Liver (tissue), 9 donors: ENCODE results near the gene CIBAR2. TPM values are rescaled to one million over a fixed set of nuclear protein-coding genes. Genes with fewer than 3 reads are reported as not detected.

Experiments
- DNase-seq: peaks from one replicate; pipeline ENCODE4 v3.0.0-alpha.2; 2017; ENCODE audit warnings: low spot score
- H3K27ac ChIP-seq, 2 donors: one replicate each; pipeline ENCODE4 v1.7.0; 2013; ENCODE audit warnings: inconsistent platforms in 2 of 2, low read length in 2 of 2, control low read depth in 1 of 2, low read depth in 1 of 2, mild to moderate bottlenecking in 1 of 2
- H3K27me3 ChIP-seq, 4 donors: one replicate each; pipeline versions ENCODE4 v1.6.1 to v1.7.0; 2013; ENCODE audit warnings: low read length in 3 of 4, inconsistent platforms in 1 of 4, mild to moderate bottlenecking in 1 of 4, moderate library complexity in 1 of 4; ENCODE audit not compliant: control insufficient read depth in 4 of 4, insufficient read depth in 4 of 4
- H3K36me3 ChIP-seq, 4 donors: one replicate each; pipeline versions ENCODE4 v1.6.1 to v1.7.0; 2013; ENCODE audit warnings: low read length in 3 of 4, mild to moderate bottlenecking in 3 of 4, low read depth in 1 of 4, moderate library complexity in 1 of 4; ENCODE audit not compliant: control insufficient read depth in 4 of 4, insufficient read depth in 3 of 4
- H3K4me1 ChIP-seq, 4 donors: one replicate each; pipeline versions ENCODE4 v1.6.1 to v1.7.0; 2013; ENCODE audit warnings: low read length in 3 of 4, mild to moderate bottlenecking in 3 of 4, moderate library complexity in 1 of 4; ENCODE audit not compliant: control insufficient read depth in 4 of 4, insufficient read depth in 4 of 4
- H3K4me3 ChIP-seq, 3 donors: one replicate each; pipeline versions ENCODE4 v1.6.1 to v1.7.0; 2013; ENCODE audit warnings: low read length in 3 of 3, control low read depth in 1 of 3, low read depth in 1 of 3, mild to moderate bottlenecking in 1 of 3
- H3K9ac ChIP-seq, 2 donors: one replicate each; pipeline ENCODE4 v1.7.0; 2013; ENCODE audit warnings: low read length in 2 of 2, mild to moderate bottlenecking in 2 of 2, moderate library complexity in 2 of 2, control low read depth in 1 of 2, low read depth in 1 of 2
- H3K9me3 ChIP-seq, 4 donors: one replicate each; pipeline versions ENCODE4 v1.6.1 to v1.7.0; 2013; ENCODE audit warnings: low read length in 3 of 4; ENCODE audit not compliant: control insufficient read depth in 4 of 4
- EGR1 ChIP-seq, 2 donors: IDR thresholded peaks; 2 replicates each; pipeline ENCODE4 v1.6.1; 2016 to 2018; ENCODE audit warnings: antibody characterized with exemption in 2 of 2, low read depth in 2 of 2
- FOXA1 ChIP-seq: IDR thresholded peaks from 2 replicates; pipeline ENCODE4 v1.6.1; 2016; ENCODE audit warnings: antibody characterized with exemption
- FOXA2 ChIP-seq: IDR thresholded peaks from 2 replicates; pipeline ENCODE4 v1.6.1; 2016; ENCODE audit warnings: antibody characterized with exemption
- GABPA ChIP-seq, 2 donors: IDR thresholded peaks in 1 of 2; conservative IDR thresholded peaks in 1 of 2; 2 replicates each; pipeline ENCODE4 v1.6.1; 2016; ENCODE audit warnings: antibody characterized with exemption in 2 of 2, mild to moderate bottlenecking in 1 of 2, moderate library complexity in 1 of 2
- HNF4A ChIP-seq, 2 donors: conservative IDR thresholded peaks; 2 replicates each; pipeline ENCODE4 v1.6.1; 2016; ENCODE audit warnings: antibody characterized with exemption in 2 of 2, mild to moderate bottlenecking in 2 of 2
- HNF4G ChIP-seq: IDR thresholded peaks from 2 replicates; pipeline ENCODE4 v1.6.1; 2016; ENCODE audit warnings: antibody characterized with exemption
- JUND ChIP-seq, 2 donors: IDR thresholded peaks; 2 replicates each; pipeline ENCODE4 v1.6.1; 2016; ENCODE audit warnings: antibody characterized with exemption in 2 of 2
- NR2F2 ChIP-seq: IDR thresholded peaks from 2 replicates; pipeline ENCODE4 v1.6.1; 2016; ENCODE audit warnings: antibody characterized with exemption
- RAD21 ChIP-seq, 2 donors: IDR thresholded peaks; 2 replicates each; pipeline ENCODE4 v1.6.1; 2016; ENCODE audit warnings: antibody characterized with exemption in 2 of 2, mild to moderate bottlenecking in 2 of 2
- RXRA ChIP-seq, 2 donors: IDR thresholded peaks; 2 replicates each; pipeline ENCODE4 v1.6.1; 2017 to 2018; ENCODE audit warnings: antibody characterized with exemption in 2 of 2, mild to moderate bottlenecking in 1 of 2
- SP1 ChIP-seq: IDR thresholded peaks from 2 replicates; pipeline ENCODE4 v1.6.1; 2018; ENCODE audit warnings: antibody characterized with exemption, mild to moderate bottlenecking
- TAF1 ChIP-seq: conservative IDR thresholded peaks from 2 replicates; pipeline ENCODE4 v1.6.1; 2016; ENCODE audit warnings: antibody characterized with exemption, mild to moderate bottlenecking
- YY1 ChIP-seq: IDR thresholded peaks from 2 replicates; pipeline ENCODE4 v1.6.1; 2016; ENCODE audit warnings: antibody characterized with exemption, mild to moderate bottlenecking
- WGBS: extraction: QIAGEN DNeasy Blood & Tissue Kit; methylation state at CpG from one replicate; pipeline ENCODE4 v1.1.7; 2013; 5-methylcytosine and 5-hydroxymethylcytosine counted together
- polyA plus RNA-seq, 2 donors: library from polyadenylated mRNA; stranded (reverse) in 1 of 2; unstranded in 1 of 2; fragments of 200-250 nt in 1 of 2; fragments of >200 nt in 1 of 2; fragmentation: Nextera tagmentation in 1 of 2; extraction: Ambion mirVana in 1 of 2; gene quantifications; one replicate each; pipeline versions ENCODE4 v1.2.1 to v1.2.3, GENCODE V29; 2013 to 2015
- total RNA-seq, 2 donors: library from RNA; depleted of rRNA; stranded (reverse); fragments of >200 nt; gene quantifications; one replicate each; pipeline ENCODE4 v1.2.3, GENCODE V29; 2014
- TF ChIP-seq, protein P1 (sequence below): IDR thresholded peaks from 2 replicates; pipeline ENCODE4 v1.6.1; 2016; ENCODE audit warnings: antibody characterized with exemption
- TF ChIP-seq, protein P2 (sequence below): IDR thresholded peaks from 2 replicates; pipeline ENCODE4 v1.6.1; 2016; ENCODE audit warnings: antibody characterized with exemption, mild to moderate bottlenecking
- TF ChIP-seq, protein P3 (sequence below): IDR thresholded peaks from 2 replicates; pipeline ENCODE4 v1.6.1; 2016; ENCODE audit warnings: antibody characterized with exemption
- TF ChIP-seq, protein P4 (sequence below): fragments of 150-350 bp; IDR thresholded peaks from 2 replicates; pipeline ENCODE4 v1.5.1; 2017; ENCODE audit warnings: improper control_type of control experiment, low read depth, low read length; ENCODE audit not compliant: missing input control
- TF ChIP-seq, protein P5 (sequence below): IDR thresholded peaks from 2 replicates; pipeline ENCODE4 v1.6.1; 2016; ENCODE audit warnings: antibody characterized with exemption
- donor health status: healthy.
- donor health status: healthy.
- donor health status: healthy.
- donor health status: healthy.
- donor health status: healthy.

The CIBAR2 gene
- total and polyA plus RNA-seq, 4 donors: not detected

DNA sequence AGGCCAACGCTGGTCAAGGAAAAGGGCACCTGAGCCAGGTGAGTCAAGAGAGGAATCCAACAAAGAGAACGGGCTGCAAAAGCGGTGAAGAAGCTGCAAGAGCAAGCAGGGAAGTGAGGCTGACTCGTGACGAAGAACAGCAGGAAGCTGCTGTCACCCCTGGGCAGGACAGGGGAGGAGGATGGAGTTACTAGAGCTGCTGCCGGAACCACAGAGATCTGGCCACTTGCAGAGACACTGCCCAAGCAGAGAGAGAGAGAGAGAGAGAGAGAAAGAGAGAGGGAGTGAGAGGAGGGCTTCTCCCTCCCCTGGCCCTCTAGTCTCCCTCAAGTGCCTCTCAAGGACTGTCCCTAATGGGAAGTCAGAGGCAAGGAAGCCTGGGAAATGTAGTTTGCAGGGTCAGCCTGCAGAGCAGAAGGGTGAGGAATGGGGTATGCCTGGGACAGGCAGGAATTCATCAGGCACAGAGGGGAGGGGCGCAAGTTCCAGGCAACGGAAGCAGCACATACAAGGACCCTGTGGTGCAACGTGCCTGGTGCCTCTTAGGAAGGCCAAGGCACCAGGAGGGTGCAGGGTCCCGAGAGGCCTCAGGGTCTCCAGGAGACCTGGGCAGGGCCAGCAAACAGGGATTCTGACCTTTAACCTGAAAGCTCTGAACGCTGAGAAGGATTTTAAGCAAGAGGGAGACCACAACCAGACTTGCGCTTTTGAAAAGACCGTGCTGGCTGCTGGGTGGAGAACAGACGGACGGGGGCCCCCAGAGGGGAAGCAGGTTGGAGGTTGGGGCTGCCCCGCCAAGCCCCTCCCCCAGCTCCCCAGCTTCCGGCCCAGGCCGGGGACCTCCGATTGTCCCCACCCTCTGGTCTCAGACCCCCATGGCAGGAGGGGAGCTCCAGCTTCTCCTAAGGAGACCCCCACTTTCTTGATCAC, 45.8 kb upstream of the CIBAR2 start:
- TF ChIP-seq HNF4G: no peak
- no peak for TF ChIP-seq NR2F2
- TF ChIP-seq, protein P1, sequence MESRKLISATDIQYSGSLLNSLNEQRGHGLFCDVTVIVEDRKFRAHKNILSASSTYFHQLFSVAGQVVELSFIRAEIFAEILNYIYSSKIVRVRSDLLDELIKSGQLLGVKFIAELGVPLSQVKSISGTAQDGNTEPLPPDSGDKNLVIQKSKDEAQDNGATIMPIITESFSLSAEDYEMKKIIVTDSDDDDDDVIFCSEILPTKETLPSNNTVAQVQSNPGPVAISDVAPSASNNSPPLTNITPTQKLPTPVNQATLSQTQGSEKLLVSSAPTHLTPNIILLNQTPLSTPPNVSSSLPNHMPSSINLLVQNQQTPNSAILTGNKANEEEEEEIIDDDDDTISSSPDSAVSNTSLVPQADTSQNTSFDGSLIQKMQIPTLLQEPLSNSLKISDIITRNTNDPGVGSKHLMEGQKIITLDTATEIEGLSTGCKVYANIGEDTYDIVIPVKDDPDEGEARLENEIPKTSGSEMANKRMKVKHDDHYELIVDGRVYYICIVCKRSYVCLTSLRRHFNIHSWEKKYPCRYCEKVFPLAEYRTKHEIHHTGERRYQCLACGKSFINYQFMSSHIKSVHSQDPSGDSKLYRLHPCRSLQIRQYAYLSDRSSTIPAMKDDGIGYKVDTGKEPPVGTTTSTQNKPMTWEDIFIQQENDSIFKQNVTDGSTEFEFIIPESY: no peak
- TF ChIP-seq RAD21 (IDR thresholded peaks at IDR 0.05): no peak
- TF ChIP-seq YY1: no peak
- TF ChIP-seq EGR1 (IDR thresholded peaks at IDR 0.05; ENCODE audit: low read depth in 2 of 2): no peak
- TF ChIP-seq HNF4A (conservative IDR thresholded peaks at IDR 0.05): no peak
- TF ChIP-seq FOXA2: no peak
- TF ChIP-seq SP1: no peak
- TF ChIP-seq, protein P2, sequence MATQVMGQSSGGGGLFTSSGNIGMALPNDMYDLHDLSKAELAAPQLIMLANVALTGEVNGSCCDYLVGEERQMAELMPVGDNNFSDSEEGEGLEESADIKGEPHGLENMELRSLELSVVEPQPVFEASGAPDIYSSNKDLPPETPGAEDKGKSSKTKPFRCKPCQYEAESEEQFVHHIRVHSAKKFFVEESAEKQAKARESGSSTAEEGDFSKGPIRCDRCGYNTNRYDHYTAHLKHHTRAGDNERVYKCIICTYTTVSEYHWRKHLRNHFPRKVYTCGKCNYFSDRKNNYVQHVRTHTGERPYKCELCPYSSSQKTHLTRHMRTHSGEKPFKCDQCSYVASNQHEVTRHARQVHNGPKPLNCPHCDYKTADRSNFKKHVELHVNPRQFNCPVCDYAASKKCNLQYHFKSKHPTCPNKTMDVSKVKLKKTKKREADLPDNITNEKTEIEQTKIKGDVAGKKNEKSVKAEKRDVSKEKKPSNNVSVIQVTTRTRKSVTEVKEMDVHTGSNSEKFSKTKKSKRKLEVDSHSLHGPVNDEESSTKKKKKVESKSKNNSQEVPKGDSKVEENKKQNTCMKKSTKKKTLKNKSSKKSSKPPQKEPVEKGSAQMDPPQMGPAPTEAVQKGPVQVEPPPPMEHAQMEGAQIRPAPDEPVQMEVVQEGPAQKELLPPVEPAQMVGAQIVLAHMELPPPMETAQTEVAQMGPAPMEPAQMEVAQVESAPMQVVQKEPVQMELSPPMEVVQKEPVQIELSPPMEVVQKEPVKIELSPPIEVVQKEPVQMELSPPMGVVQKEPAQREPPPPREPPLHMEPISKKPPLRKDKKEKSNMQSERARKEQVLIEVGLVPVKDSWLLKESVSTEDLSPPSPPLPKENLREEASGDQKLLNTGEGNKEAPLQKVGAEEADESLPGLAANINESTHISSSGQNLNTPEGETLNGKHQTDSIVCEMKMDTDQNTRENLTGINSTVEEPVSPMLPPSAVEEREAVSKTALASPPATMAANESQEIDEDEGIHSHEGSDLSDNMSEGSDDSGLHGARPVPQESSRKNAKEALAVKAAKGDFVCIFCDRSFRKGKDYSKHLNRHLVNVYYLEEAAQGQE: no peak
- TF ChIP-seq, protein P3, sequence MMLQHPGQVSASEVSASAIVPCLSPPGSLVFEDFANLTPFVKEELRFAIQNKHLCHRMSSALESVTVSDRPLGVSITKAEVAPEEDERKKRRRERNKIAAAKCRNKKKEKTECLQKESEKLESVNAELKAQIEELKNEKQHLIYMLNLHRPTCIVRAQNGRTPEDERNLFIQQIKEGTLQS: no peak
- TF ChIP-seq FOXA1: no peak
- no peak for TF ChIP-seq GABPA (IDR thresholded peaks at IDR 0.05 in 1 of 2, conservative IDR thresholded peaks at IDR 0.05 in 1 of 2)
- no peak for TF ChIP-seq JUND (IDR thresholded peaks at IDR 0.05)
- TF ChIP-seq, protein P4, sequence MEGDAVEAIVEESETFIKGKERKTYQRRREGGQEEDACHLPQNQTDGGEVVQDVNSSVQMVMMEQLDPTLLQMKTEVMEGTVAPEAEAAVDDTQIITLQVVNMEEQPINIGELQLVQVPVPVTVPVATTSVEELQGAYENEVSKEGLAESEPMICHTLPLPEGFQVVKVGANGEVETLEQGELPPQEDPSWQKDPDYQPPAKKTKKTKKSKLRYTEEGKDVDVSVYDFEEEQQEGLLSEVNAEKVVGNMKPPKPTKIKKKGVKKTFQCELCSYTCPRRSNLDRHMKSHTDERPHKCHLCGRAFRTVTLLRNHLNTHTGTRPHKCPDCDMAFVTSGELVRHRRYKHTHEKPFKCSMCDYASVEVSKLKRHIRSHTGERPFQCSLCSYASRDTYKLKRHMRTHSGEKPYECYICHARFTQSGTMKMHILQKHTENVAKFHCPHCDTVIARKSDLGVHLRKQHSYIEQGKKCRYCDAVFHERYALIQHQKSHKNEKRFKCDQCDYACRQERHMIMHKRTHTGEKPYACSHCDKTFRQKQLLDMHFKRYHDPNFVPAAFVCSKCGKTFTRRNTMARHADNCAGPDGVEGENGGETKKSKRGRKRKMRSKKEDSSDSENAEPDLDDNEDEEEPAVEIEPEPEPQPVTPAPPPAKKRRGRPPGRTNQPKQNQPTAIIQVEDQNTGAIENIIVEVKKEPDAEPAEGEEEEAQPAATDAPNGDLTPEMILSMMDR: no peak
- no peak for TF ChIP-seq RXRA (IDR thresholded peaks at IDR 0.05)
- TF ChIP-seq, protein P5, sequence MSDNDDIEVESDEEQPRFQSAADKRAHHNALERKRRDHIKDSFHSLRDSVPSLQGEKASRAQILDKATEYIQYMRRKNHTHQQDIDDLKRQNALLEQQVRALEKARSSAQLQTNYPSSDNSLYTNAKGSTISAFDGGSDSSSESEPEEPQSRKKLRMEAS: no peak
- TF ChIP-seq TAF1: no peak
- Histone ChIP-seq H3K27ac (peak overlapping the region; percentile 14 to 68), H3K9me3 (no peaks in the 10 kb centered on the region), H3K36me3 (no peaks in the 10 kb centered on the region), H3K4me3 (no peak overlapping the region), H3K4me1 (peaks cover 11 to 28% (median 15%) of the 10 kb centered on the region in 4 donors), H3K27me3 (no peaks in the 10 kb centered on the region), H3K9ac (no peak overlapping the region)
- DNase-seq: no peak
- 67% methylated on average over 19 of the region's 19 CpGs for WGBS
